ENCODE results near the gene PPM1D. TPM values are rescaled to one million over a fixed set of nuclear protein-coding genes. Genes with fewer than 3 reads are reported as not detected.

Gene PPM1D
- total and polyA plus RNA-seq, 8 donors, result 17.1 to 27.0 (median 21.6) TPM

GRCh38 chr17:60599220-60599619 is 773 bp upstream of the PPM1D start:
- no peak for TF ChIP-seq CTCF (IDR thresholded peaks at IDR 0.05)
- H3K36me3 ChIP-seq, result no peaks in the 10 kb centered on the region
- H3K4me1 ChIP-seq, result peaks cover 0 to 41% of the 10 kb centered on the region in 2 donors
- DNase-seq, result no peak
- H3K4me3 ChIP-seq, result peak overlapping the region; percentile 55 to 97
- peak overlapping the region; percentile 98 for H3K27ac ChIP-seq
- intact Hi-C loops (cut with DNase I), result no loop called here
- no peaks in the 10 kb centered on the region for H3K9me3 ChIP-seq
- H3K27me3 ChIP-seq, result no peaks in the 10 kb centered on the region
- no peak for ATAC-seq

- ATAC-seq (peak; percentile 67), DNase-seq (peak; percentile 74 to 87 (median 80))
- peak overlapping the region; percentile 98 for H3K27ac ChIP-seq
Observed at GRCh38 chr17:60600490-60601446, 775 bp downstream of the PPM1D start.

GRCh38 chr17:60601447-60602384 is 1.7 kb downstream of the PPM1D start:
- no peak for TF ChIP-seq CTCF (IDR thresholded peaks at IDR 0.05)
- Histone ChIP-seq H3K4me1 (peaks cover 0 to 63% of the 10 kb centered on the region in 2 donors), H3K27ac (peak overlapping the region; percentile 98)

More at GRCh38 chr17:60600490-60601446, 775 bp downstream of the PPM1D start:
- H3K4me1 ChIP-seq, result peaks cover 0 to 56% of the 10 kb centered on the region in 2 donors
- intact Hi-C loops (cut with DNase I), result no loop called here
- H3K9me3 ChIP-seq, result no peaks in the 10 kb centered on the region
- peak overlapping the region; percentile 88 to 97 for H3K4me3 ChIP-seq
- peak; percentile 70 to 80 for TF ChIP-seq CTCF (IDR thresholded peaks at IDR 0.05)
- no peaks in the 10 kb centered on the region for H3K27me3 ChIP-seq
- H3K36me3 ChIP-seq, result no peaks in the 10 kb centered on the region

GRCh38 chr17:60602385-60602742 is 2.4 kb downstream of the PPM1D start:
- no peaks in the 10 kb centered on the region for H3K9me3 ChIP-seq
- intact Hi-C loops (cut with DNase I), result no loop called here
- H3K27ac ChIP-seq, result peak overlapping the region in 1 of 2 donors; percentile 98
- ATAC-seq, result no peak
- no peaks in the 10 kb centered on the region for H3K27me3 ChIP-seq
- H3K4me3 ChIP-seq, result peak overlapping the region; percentile 88 to 97
- no peak for DNase-seq
- no peaks in the 10 kb centered on the region for H3K36me3 ChIP-seq
- peaks cover 0 to 63% of the 10 kb centered on the region in 2 donors for H3K4me1 ChIP-seq
- no peak for TF ChIP-seq CTCF (IDR thresholded peaks at IDR 0.05)

More at GRCh38 chr17:60601447-60602384, 1.7 kb downstream of the PPM1D start:
- no peaks in the 10 kb centered on the region for H3K9me3 ChIP-seq
- peak overlapping the region; percentile 88 to 97 for H3K4me3 ChIP-seq
- no peaks in the 10 kb centered on the region for H3K27me3 ChIP-seq
- peak in 2 of 4 donors; percentile 88 to 90 for DNase-seq
- intact Hi-C loops (cut with DNase I), result no loop called here
- H3K36me3 ChIP-seq, result no peaks in the 10 kb centered on the region
- peak; percentile 17 for ATAC-seq
